HepG2 (cell line): ENCODE data around the gene TAF8. TPM values are rescaled to one million over a fixed set of nuclear protein-coding genes. Genes with fewer than 3 reads are reported as not detected.

Source experiments
- ARHGAP35 ChIP-seq: sonication (generic); formaldehyde crosslinking; IDR thresholded peaks from 2 replicates; pipeline ENCODE4 v1.9.0; 2022; ENCODE audit warnings: mild to moderate bottlenecking, inconsistent platforms, moderate library complexity, missing genetic modification reagents, borderline replicate concordance
- CREB1 ChIP-seq, 2 experiments: fragments of 450-650 bp in 1 of 2; IDR thresholded peaks; 2 replicates each; pipeline ENCODE4 v1.6.1; 2016 to 2017; ENCODE audit warnings: control low read depth in 1 of 2, mild to moderate bottlenecking in 1 of 2, missing compliant biosample characterization in 1 of 2, missing genetic modification characterization in 1 of 2
- FOXK2 ChIP-seq: fragments of 450-650 bp; IDR thresholded peaks from 2 replicates; pipeline ENCODE4 v1.6.1; 2016
- GATAD1 ChIP-seq: IDR thresholded peaks from 2 replicates; pipeline ENCODE4 v1.6.1; 2016; ENCODE audit warnings: missing genetic modification reagents, missing compliant biosample characterization
- MXI1 ChIP-seq: IDR thresholded peaks from 3 replicates; pipeline ENCODE4 v1.6.1; 2012; ENCODE audit warnings: low read depth, low read length, inconsistent platforms, borderline replicate concordance
- NPAS2 ChIP-seq: sonication (generic); formaldehyde crosslinking; IDR thresholded peaks from 2 replicates; pipeline ENCODE4 v1.8.0; 2022; ENCODE audit warnings: mild to moderate bottlenecking, missing genetic modification reagents, borderline replicate concordance
- NR2F6 ChIP-seq, 2 experiments: IDR thresholded peaks; 2 replicates each; pipeline ENCODE4 v1.6.1; 2016; ENCODE audit warnings: antibody characterized with exemption in 1 of 2, mild to moderate bottlenecking in 1 of 2
- RELA ChIP-seq: sonication (generic); formaldehyde crosslinking; IDR thresholded peaks from 2 replicates; pipeline ENCODE4 v1.4.0; 2020; ENCODE audit warnings: missing genetic modification reagents
- SP1 ChIP-seq, 2 experiments: fragments of 450-650 bp in 1 of 2; sonication (generic) in 1 of 2; formaldehyde crosslinking in 1 of 2; IDR thresholded peaks; 2 replicates each; pipeline versions ENCODE4 v1.4.0 to v1.6.1; 2016 to 2020; ENCODE audit warnings: missing genetic modification reagents in 1 of 2
- SRSF4 ChIP-seq: fragments of 200-400 bp; formaldehyde crosslinking; IDR thresholded peaks from one replicate; pipeline ENCODE4 v1.6.1; 2018; ENCODE audit warnings: mild to moderate bottlenecking, low read depth, low read length, moderate library complexity; ENCODE audit not compliant: poor library complexity, severe bottlenecking
- TP53 ChIP-seq: sonication (generic); formaldehyde crosslinking; conservative IDR thresholded peaks from 2 replicates; pipeline ENCODE4 v1.4.0; 2020; ENCODE audit warnings: missing genetic modification reagents
- ZIK1 ChIP-seq: sonication (generic); formaldehyde crosslinking; IDR thresholded peaks from 2 replicates; pipeline ENCODE4 v1.5.0; 2020; ENCODE audit warnings: mild to moderate bottlenecking, low read depth, missing genetic modification reagents, borderline replicate concordance
- ZNF10 ChIP-seq: sonication (generic); formaldehyde crosslinking; IDR thresholded peaks from 2 replicates; pipeline ENCODE4 v1.4.0; 2020; ENCODE audit warnings: mild to moderate bottlenecking, low read depth, missing genetic modification reagents, borderline replicate concordance
- ZNF138 ChIP-seq: sonication (generic); formaldehyde crosslinking; IDR thresholded peaks from 2 replicates; pipeline ENCODE4 v1.5.0; 2020; ENCODE audit warnings: mild to moderate bottlenecking, low read depth, missing genetic modification reagents
- ZNF446 ChIP-seq: sonication (generic); formaldehyde crosslinking; IDR thresholded peaks from 2 replicates; pipeline ENCODE4 v1.5.0; 2020; ENCODE audit warnings: mild to moderate bottlenecking, missing genetic modification reagents
- ZNF776 ChIP-seq: sonication (generic); formaldehyde crosslinking; IDR thresholded peaks from 2 replicates; pipeline ENCODE4 v1.4.0; 2020; ENCODE audit warnings: mild to moderate bottlenecking, missing genetic modification reagents
- polyA plus RNA-seq, 8 experiments: library from polyadenylated mRNA; depleted of rRNA in 3 of 8; stranded (reverse) in 7 of 8; unstranded in 1 of 8; fragments of >200 nt; fragmentation: Illumina TruSeq in 4 of 8; extraction: Trizol in 4 of 8; gene quantifications; 2 replicates each; pipeline versions ENCODE4 v1.2.1 to v1.2.3, GENCODE V29; 2011 to 2016; ENCODE audit warnings: low read depth in 4 of 8, missing spikeins in 1 of 8, mixed read lengths in 1 of 8; ENCODE audit not compliant: insufficient read depth in 1 of 8
- total RNA-seq, 5 experiments: library from RNA; depleted of rRNA; stranded (reverse); fragments of >200 nt; fragmentation: Illumina TruSeq; extraction: Trizol; gene quantifications; 2 replicates each; pipeline ENCODE4 v1.2.3, GENCODE V29; 2016; ENCODE audit warnings: low read depth in 1 of 5
- TF ChIP-seq, protein P1 (sequence below): sonication (generic); formaldehyde crosslinking; IDR thresholded peaks from 2 replicates; pipeline ENCODE4 v1.8.0; 2022; ENCODE audit warnings: mild to moderate bottlenecking, missing genetic modification reagents, borderline replicate concordance
- TF ChIP-seq, protein P2 (sequence below): sonication (generic); formaldehyde crosslinking; IDR thresholded peaks from 2 replicates; pipeline ENCODE4 v1.4.0; 2020; ENCODE audit warnings: missing genetic modification reagents, mild to moderate bottlenecking, borderline replicate concordance
- TF ChIP-seq, protein P3 (sequence below): sonication (generic); formaldehyde crosslinking; IDR thresholded peaks from 2 replicates; pipeline ENCODE4 v1.5.0; 2020; ENCODE audit warnings: missing genetic modification reagents
- TF ChIP-seq, protein P4 (sequence below): sonication (generic); formaldehyde crosslinking; IDR thresholded peaks from 2 replicates; pipeline ENCODE4 v1.5.0; 2020; ENCODE audit warnings: missing genetic modification reagents, mild to moderate bottlenecking, borderline replicate concordance

Gene TAF8
- total and polyA plus RNA-seq, 2 of the 13 experiments (the other 11 are each of a cell fraction or from before 2014, with no cell fraction given) = 25.2 to 25.8 TPM

DNA sequence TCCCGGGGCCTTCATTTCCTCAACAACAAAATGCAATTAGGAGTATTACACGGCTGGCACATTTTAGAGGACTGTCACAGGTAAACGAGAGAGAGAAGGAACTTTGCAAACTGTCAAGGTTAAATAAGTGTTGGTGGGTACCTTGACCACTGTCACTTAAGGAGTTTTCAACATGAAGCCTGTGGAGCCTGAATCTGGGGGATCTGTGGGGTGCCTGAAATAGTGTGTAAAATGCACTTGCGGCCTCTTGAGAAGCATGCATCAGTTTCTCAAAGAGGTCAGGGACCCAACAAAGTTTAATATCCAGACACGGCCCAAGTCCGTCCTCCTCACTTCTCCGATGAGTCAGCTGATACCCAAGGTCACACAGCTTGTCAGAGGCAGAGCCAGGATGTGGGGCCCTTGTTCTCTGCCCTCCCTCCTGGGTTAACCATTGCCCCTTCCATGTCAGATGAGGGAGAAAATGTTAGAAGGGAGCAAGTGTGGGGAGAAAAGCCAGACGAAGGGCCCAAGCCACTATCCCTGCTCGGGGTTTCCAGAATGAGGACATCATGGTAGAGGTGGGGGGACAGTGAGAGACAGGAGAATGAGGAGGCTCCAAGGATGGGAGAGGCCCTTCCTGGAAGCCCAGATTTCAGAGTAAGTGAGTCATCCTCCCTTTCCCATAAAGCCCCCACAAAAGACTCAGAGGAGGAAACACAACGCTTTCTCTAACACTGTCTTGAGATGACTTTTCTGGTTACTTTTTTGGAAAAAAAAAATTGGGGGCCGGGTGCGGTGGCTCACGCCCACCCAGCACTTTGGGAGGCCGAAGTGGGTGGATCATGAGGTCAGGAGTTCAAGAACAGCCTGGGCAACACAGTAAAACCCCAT is 49.9 kb downstream of the TAF8 start (continued):
- TF ChIP-seq NR2F6 (IDR thresholded peaks at IDR 0.05) (peak; percentile 50; the same call in 1 of the 2 replicates), NR2F6 (CRISPR knock-in tag; IDR thresholded peaks at IDR 0.05) (peak; percentile 63), CREB1 (IDR thresholded peaks at IDR 0.05) (no peak), CREB1 (CRISPR knock-in tag; IDR thresholded peaks at IDR 0.05) (no peak), SP1 (IDR thresholded peaks at IDR 0.05) (no peak), SP1 (CRISPR knock-in tag; IDR thresholded peaks at IDR 0.05) (no peak), ZNF138 (CRISPR knock-in tag) (no peak), ARHGAP35 (CRISPR knock-in tag) (no peak), GATAD1 (CRISPR knock-in tag) (no peak), ZNF10 (CRISPR knock-in tag) (no peak), SRSF4 (no peak), MXI1 (no peak), ZNF776 (no peak), RELA (CRISPR knock-in tag) (no peak), FOXK2 (no peak), TP53 (CRISPR knock-in tag) (no peak), ZIK1 (CRISPR knock-in tag) (no peak), ZNF446 (CRISPR knock-in tag) (no peak), NPAS2 (CRISPR knock-in tag) (no peak)
- TF ChIP-seq, protein P1, sequence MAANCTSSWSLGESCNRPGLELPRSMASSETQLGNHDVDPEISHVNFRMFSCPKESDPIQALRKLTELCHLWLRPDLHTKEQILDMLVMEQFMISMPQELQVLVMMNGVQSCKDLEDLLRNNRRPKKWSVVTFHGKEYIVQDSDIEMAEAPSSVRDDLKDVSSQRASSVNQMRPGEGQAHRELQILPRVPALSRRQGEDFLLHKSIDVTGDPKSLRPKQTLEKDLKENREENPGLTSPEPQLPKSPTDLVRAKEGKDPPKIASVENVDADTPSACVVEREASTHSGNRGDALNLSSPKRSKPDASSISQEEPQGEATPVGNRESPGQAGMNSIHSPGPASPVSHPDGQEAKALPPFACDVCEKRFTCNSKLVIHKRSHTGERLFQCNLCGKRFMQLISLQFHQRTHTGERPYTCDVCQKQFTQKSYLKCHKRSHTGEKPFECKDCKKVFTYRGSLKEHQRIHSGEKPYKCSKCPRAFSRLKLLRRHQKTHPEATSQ = no peak; the same call in 1 of the 2 replicates
- TF ChIP-seq, protein P2, sequence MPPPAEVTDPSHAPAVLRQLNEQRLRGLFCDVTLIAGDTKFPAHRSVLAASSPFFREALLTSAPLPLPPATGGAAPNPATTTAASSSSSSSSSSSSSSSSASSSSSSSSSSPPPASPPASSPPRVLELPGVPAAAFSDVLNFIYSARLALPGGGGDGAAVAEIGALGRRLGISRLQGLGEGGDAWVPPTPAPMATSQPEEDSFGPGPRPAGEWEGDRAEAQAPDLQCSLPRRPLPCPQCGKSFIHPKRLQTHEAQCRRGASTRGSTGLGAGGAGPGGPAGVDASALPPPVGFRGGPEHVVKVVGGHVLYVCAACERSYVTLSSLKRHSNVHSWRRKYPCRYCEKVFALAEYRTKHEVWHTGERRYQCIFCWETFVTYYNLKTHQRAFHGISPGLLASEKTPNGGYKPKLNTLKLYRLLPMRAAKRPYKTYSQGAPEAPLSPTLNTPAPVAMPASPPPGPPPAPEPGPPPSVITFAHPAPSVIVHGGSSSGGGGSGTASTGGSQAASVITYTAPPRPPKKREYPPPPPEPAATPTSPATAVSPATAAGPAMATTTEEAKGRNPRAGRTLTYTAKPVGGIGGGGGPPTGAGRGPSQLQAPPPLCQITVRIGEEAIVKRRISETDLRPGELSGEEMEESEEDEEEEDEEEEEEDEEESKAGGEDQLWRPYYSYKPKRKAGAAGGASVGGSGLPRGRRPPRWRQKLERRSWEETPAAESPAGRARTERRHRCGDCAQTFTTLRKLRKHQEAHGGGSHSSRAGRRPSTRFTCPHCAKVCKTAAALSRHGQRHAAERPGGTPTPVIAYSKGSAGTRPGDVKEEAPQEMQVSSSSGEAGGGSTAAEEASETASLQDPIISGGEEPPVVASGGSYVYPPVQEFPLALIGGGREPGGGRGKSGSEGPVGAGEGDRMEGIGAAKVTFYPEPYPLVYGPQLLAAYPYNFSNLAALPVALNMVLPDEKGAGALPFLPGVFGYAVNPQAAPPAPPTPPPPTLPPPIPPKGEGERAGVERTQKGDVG = no peak
- TF ChIP-seq, protein P3, sequence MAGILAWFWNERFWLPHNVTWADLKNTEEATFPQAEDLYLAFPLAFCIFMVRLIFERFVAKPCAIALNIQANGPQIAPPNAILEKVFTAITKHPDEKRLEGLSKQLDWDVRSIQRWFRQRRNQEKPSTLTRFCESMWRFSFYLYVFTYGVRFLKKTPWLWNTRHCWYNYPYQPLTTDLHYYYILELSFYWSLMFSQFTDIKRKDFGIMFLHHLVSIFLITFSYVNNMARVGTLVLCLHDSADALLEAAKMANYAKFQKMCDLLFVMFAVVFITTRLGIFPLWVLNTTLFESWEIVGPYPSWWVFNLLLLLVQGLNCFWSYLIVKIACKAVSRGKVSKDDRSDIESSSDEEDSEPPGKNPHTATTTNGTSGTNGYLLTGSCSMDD = no peak
- TF ChIP-seq, protein P4, sequence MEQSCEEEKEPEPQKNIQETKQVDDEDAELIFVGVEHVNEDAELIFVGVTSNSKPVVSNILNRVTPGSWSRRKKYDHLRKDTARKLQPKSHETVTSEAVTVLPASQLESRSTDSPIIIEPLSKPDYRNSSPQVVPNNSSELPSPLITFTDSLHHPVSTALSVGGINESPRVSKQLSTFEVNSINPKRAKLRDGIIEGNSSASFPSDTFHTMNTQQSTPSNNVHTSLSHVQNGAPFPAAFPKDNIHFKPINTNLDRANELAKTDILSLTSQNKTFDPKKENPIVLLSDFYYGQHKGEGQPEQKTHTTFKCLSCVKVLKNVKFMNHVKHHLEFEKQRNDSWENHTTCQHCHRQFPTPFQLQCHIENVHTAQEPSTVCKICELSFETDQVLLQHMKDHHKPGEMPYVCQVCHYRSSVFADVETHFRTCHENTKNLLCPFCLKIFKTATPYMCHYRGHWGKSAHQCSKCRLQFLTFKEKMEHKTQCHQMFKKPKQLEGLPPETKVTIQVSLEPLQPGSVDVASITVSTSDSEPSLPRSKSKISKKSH = no peak
